Large intestine (tissue), 3 donors: ENCODE data around the gene GOLGA8J. TPM values are rescaled to one million over a fixed set of nuclear protein-coding genes. Genes with fewer than 3 reads are reported as not detected.
"Not testable (repeated sequence)": the region's sequence is repeated elsewhere in the genome, so short reads cannot be mapped to it uniquely, and the experiment has no call there.

Experiments used
- DNase-seq, 2 donors: peaks; one replicate each; pipeline versions ENCODE4 v3.0.0 to v3.0.0-alpha.2; 2013
- H3K27ac ChIP-seq: one replicate; pipeline ENCODE4 v1.5.1; 2013; ENCODE audit warnings: low read length
- H3K27me3 ChIP-seq: 2 replicates; pipeline ENCODE4 v1.6.1; 2013; ENCODE audit warnings: low read length; ENCODE audit not compliant: control insufficient read depth, insufficient read depth
- H3K36me3 ChIP-seq: 2 replicates; pipeline ENCODE4 v1.6.1; 2013; ENCODE audit warnings: low read length; ENCODE audit not compliant: control insufficient read depth, insufficient read depth
- H3K4me1 ChIP-seq: one replicate; pipeline ENCODE4 v1.6.1; 2013; ENCODE audit warnings: low read length; ENCODE audit not compliant: control insufficient read depth, insufficient read depth
- H3K4me3 ChIP-seq: one replicate; pipeline ENCODE4 v1.5.1; 2013; ENCODE audit warnings: low read length
- H3K9me3 ChIP-seq: one replicate; pipeline ENCODE4 v1.6.1; 2013; ENCODE audit warnings: mild to moderate bottlenecking, low read depth, low read length, moderate library complexity; ENCODE audit not compliant: control insufficient read depth
- WGBS: methylation state at CpG from one replicate; pipeline ENCODE4 v1.1.5; 2013; ENCODE audit warnings: low lambda C conversion rate; ENCODE audit not compliant: insufficient coverage; 5-methylcytosine and 5-hydroxymethylcytosine counted together
- polyA plus RNA-seq: library from polyadenylated mRNA; unstranded; fragments of 120-200 nt; gene quantifications from one replicate; pipeline ENCODE4 v1.2.1, GENCODE V29; 2013

GOLGA8J gene
- polyA plus RNA-seq, 1 donor, result 0.19 TPM

DNA sequence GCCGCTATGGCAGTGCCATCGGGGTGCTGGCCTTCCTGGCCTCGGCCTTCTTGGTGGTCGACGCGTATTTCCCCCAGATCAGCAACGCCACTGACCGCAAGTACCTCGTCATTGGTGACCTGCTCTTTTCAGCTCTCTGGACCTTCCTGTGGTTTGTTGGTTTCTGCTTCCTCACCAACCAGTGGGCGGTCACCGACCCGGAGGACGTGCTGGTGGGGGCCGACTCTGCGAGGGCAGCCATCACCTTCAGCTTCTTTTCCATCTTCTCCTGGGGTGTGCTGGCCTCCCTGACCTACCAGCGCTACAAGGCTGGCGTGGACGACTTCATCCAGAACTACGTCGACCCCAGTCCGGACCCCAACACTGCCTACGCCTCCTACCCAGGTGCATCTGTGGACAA is 37.9 kb upstream of the GOLGA8J start:
- WGBS, result no CpG with 5 or more reads among the region's 22 CpGs

DNA sequence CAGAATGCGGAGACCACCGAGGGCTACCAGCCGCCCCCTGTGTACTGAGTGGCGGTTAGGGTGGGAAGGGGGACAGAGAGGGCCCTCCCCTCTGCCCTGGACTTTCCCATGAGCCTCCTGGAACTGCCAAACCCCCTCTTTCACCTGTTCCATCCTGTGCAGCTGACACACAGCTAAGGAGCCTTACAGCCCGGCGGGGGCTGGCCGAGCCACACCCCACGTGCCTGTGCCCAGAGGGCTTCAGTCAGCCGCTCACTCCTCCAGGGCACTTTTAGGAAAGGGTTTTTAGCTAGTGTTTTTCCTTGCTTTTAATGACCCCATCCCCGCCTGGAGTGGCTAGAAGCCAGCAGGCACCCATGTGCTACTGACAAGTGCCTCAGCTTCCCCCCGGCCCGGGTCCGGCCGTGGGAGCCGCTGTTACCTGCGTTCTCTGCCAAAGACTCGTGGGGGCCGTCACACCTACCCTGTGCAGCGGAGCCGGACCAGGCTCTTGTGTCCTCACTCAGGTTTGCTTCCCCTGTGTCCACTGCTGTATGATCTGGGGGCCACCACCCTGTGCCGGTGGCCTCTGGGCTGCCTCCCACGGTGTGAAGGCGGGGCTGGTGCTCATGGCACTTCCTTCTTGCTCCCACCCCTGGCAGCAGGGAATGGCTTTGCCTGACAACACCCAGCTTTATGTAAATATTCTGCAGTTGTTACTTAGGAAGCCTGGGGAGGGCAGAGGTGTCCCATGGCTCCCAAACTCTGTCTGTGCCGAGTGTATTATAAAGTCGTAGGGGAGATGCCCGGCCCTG is 37.3 kb upstream of the GOLGA8J start:
- not testable (repeated sequence) for H3K27ac ChIP-seq, H3K4me1 ChIP-seq, H3K36me3 ChIP-seq, H3K27me3 ChIP-seq, DNase-seq, H3K9me3 ChIP-seq, H3K4me3 ChIP-seq
- WGBS, result no CpG with 5 or more reads among the region's 26 CpGs

More for the DNA sequence above, 37.9 kb upstream of the GOLGA8J start:
- not testable (repeated sequence) for H3K27ac ChIP-seq, H3K4me3 ChIP-seq, H3K4me1 ChIP-seq, H3K9me3 ChIP-seq, H3K27me3 ChIP-seq, DNase-seq, H3K36me3 ChIP-seq

DNA sequence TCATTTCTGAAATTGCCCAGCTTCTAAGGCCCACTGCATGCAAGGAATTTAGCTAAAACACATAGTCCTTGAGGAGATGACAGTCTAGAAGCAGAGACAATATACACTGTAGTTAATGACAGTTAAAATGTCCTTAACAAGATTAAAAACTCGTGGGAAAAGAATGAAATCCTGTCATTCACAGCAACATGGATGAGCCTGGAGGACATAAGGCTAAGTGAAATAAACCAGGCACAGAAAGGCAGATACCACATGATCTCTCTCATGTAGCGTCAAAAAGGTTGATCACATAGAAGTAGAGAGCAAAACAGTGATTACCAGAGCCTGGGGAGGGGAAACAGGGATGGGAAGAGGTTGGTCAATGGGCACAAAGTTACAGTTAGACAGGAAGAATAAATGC is 36.3 kb upstream of the GOLGA8J start:
- WGBS, result 100% methylated on average over 1 of the region's 2 CpGs
- Histone ChIP-seq H3K27ac (no peak overlapping the region), H3K27me3 (peaks cover 2% of the 10 kb centered on the region), H3K36me3 (no peaks in the 10 kb centered on the region), H3K4me3 (no peak overlapping the region), H3K4me1 (no peaks in the 10 kb centered on the region), H3K9me3 (no peaks in the 10 kb centered on the region)
- no peak for DNase-seq

DNA sequence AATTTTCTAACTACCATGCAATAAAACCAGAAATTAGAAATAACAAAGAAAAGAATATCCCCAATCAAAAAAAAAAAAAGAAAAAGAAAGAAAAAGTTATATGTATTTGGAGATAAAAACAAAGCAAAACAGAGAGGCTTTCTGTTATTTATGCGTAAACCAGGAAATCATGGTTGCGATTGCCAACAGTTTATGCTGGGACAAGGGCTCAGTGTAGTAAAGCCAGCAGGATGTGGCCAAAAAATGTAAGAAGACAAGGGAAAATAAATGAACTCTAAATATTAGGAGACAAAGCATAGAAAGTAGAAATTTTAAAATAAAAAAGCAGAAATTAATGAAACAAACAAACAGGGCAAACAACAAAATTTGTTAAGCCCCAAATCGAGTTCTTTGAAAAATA is 27.2 kb upstream of the GOLGA8J start:
- H3K9me3 ChIP-seq, result no peaks in the 10 kb centered on the region
- DNase-seq, result no peak
- WGBS, result 89% methylated on average over 3 of the region's 3 CpGs
- no peaks in the 10 kb centered on the region for H3K27me3 ChIP-seq
- no peak overlapping the region for H3K27ac ChIP-seq
- no peaks in the 10 kb centered on the region for H3K4me1 ChIP-seq
- H3K4me3 ChIP-seq, result no peak overlapping the region
- no peaks in the 10 kb centered on the region for H3K36me3 ChIP-seq

DNA sequence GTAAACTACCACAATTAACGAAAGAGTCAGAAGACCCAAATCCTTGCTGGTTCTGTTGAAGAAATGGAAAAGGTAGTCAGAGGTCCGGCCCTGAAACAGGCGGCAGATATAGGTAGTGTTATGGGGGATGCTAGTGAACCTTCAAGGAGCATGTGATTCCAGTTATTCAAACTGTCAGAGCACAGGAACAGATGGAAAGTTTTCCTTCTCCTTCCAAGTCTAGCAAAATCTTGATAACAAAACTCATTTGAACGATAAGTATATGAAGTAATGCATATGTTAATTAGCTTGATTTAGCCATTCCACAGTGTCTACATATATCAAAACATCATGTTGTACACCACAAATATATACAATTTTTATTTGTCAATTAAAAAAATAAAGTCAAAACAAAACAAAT is 26.6 kb upstream of the GOLGA8J start:
- H3K36me3 ChIP-seq, result no peaks in the 10 kb centered on the region
- no peaks in the 10 kb centered on the region for H3K9me3 ChIP-seq
- no peak for DNase-seq
- no peak overlapping the region for H3K27ac ChIP-seq
- H3K27me3 ChIP-seq, result no peaks in the 10 kb centered on the region
- no peaks in the 10 kb centered on the region for H3K4me1 ChIP-seq
- H3K4me3 ChIP-seq, result no peak overlapping the region
- WGBS, result 100% methylated on average over 1 of the region's 4 CpGs

DNA sequence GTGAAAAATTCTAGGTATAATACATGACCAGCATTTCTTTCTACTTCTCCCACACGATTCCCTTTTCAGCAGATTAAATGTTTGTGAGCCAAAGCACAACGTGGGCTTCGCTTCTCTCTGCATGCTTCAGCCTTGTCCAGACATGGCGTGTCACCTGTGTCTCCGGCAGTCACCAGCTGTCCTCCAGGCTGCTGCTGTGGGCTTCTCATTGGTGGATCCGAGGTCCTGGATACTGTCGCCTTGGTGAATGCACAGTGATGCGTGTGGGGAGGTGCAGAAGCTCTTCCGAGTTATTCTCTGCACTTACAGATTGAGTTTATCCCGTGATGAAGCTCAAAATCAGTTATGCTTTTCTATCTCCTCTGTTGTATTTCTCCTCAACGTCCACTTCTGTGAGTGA is 23.0 kb upstream of the GOLGA8J start:
- no CpG with 5 or more reads among the region's 11 CpGs for WGBS
- H3K36me3 ChIP-seq, result no peaks in the 10 kb centered on the region
- H3K9me3 ChIP-seq, result no peaks in the 10 kb centered on the region
- no peak overlapping the region for H3K27ac ChIP-seq
- H3K4me1 ChIP-seq, result no peaks in the 10 kb centered on the region
- H3K27me3 ChIP-seq, result no peaks in the 10 kb centered on the region
- no peak for DNase-seq
- H3K4me3 ChIP-seq, result no peak overlapping the region

DNA sequence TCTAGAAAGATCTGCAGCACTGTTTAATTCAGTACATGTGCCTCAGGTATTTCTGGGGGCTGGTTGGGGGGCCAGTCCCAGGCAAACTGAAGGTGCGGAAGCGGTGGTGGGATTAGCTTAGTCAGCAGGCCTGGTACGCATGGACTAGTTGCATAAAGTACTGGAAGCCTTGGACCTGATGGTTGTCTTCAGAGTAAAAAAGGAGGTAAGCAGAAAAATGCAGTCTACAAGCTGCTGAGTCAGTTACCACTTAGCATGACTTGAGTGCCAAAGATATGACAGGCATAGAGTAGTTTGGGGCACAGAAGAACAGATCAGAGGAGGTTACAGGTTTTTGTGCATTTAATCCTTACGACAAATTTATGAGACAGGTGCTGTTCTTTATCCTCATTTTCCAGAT is 19.9 kb upstream of the GOLGA8J start:
- Histone ChIP-seq H3K4me1 (no peaks in the 10 kb centered on the region), H3K36me3 (no peaks in the 10 kb centered on the region), H3K9me3 (no peaks in the 10 kb centered on the region), H3K27me3 (no peaks in the 10 kb centered on the region), H3K27ac (no peak overlapping the region), H3K4me3 (no peak overlapping the region)
- WGBS, result 83% methylated on average over 1 of the region's 4 CpGs
- DNase-seq, result no peak

DNA sequence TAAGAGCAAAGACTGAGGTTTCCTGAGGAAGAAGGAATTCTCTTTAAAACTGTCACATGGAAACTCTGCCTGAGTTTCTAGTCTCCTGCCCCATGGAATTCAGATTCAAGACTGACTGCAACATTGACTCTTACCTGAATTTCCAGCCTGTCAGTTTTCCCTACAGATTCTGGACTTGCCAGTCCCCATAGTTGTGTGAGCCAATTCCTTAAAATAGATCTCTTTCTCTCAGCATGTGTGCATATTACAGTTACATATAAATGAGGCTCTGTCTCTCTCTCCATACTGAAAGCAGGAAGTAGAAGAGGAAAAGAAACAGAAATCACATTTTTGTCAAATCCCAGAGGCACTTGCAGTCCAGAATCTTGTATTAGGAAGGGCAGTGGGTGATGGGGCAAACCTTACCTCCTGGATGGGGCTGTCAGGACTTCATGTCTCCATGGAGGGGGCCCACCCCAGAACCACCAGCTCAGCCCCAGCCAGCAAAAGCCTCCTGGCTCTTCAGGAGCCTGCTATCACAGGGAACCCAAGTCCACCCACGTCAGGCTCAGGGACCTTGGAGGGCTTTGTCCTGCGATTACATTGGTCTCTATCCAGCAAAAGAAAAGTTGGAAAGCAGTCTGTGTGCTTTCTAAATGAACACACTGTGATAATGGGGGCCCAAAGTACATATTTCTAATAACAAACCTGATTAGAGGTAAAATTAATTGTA is 18.8 kb upstream of the GOLGA8J start:
- H3K4me1 ChIP-seq, result no peaks in the 10 kb centered on the region
- no peak overlapping the region for H3K27ac ChIP-seq
- WGBS, result no CpG with 5 or more reads among the region's 2 CpGs
- no peak overlapping the region for H3K4me3 ChIP-seq
- no peak for DNase-seq
- H3K36me3 ChIP-seq, result no peaks in the 10 kb centered on the region
- no peaks in the 10 kb centered on the region for H3K9me3 ChIP-seq
- no peaks in the 10 kb centered on the region for H3K27me3 ChIP-seq

DNA sequence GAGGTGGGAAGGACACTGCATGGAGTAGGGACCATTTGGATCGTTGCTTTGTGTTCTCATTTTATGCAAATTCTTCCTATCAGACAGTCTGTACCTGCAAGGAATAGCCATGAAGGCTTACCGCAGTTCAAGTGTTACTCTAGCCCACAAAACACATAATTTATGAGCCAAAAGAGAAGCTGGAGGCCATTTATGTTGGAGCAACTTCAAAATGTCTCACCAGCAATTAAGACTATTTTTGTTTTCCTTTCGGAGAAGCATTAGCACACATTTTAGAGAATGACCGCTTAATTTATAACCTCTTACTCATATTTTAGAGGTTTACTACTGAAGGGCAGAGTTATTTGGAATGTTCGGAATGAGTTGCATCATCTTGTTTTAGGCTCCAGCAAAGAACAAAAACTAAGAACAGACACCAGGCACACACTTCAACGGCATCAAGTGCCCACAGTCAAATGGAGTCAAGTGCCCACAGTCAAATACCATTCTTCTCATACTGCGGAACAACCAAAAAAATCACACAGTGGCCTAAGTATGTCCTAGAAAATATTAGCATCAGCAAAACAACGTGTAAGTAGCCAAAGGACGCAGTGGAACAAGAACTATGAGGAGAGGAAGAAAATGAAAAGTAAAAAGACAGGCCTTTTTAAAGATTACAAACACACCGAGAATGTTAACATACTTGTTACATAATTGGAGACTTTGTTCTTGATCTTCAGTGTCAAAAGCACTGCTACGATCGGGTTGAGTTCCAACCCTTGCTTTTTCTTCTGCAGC is 17.5 kb upstream of the GOLGA8J start:
- DNase-seq, result no peak
- Histone ChIP-seq H3K36me3 (no peaks in the 10 kb centered on the region), H3K4me3 (no peak overlapping the region), H3K27ac (no peak overlapping the region), H3K4me1 (no peaks in the 10 kb centered on the region), H3K27me3 (no peaks in the 10 kb centered on the region), H3K9me3 (no peaks in the 10 kb centered on the region)
- WGBS, result 73% methylated on average over 7 of the region's 12 CpGs

DNA sequence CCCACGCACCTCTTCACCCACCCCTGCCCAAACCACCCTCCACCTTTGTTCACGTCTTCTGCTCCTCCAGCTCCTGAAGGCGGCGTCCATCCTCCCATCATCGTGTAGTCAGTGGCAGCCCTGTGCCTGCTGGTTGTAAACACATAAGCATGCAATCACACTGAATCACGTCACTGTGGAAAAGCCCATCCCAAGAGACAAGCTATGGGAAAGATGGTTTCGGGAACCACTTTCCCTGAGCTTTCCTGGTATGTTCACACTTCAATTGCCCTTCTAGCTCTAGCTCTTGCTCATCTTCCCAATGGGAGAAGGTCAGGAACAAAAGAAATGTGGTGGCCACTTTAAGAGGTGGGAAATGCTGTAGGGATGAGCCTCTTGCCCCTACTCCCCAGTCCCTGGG is 14.4 kb upstream of the GOLGA8J start:
- no peak for DNase-seq
- Histone ChIP-seq H3K4me1 (no peaks in the 10 kb centered on the region), H3K4me3 (no peak overlapping the region), H3K9me3 (no peaks in the 10 kb centered on the region), H3K27ac (no peak overlapping the region), H3K36me3 (no peaks in the 10 kb centered on the region), H3K27me3 (no peaks in the 10 kb centered on the region)
- WGBS, result no CpG with 5 or more reads among the region's 7 CpGs
